Neutrophil (primary cell): ENCODE measurements around the gene DMD.
"Not testable (repeated sequence)": the region's sequence is repeated elsewhere in the genome, so short reads cannot be mapped to it uniquely, and the experiment has no call there.

ENCODE experiments used
- H3K27ac ChIP-seq: fragments of 200-600 bp; sonication (generic); 2 replicates; pipeline ENCODE4 v1.5.1; 2016; ENCODE audit warnings: mild to moderate bottlenecking, moderate library complexity
- H3K27me3 ChIP-seq: fragments of 200-600 bp; sonication (generic); 2 replicates; pipeline ENCODE4 v1.6.0; 2016; ENCODE audit warnings: mild to moderate bottlenecking
- H3K36me3 ChIP-seq: fragments of 200-600 bp; sonication (generic); 2 replicates; pipeline ENCODE4 v1.5.1; 2017
- H3K4me1 ChIP-seq, 2 experiments: fragments of 200-600 bp in 1 of 2; sonication (generic) in 1 of 2; 1 replicate in 1 of 2; 2 replicates in 1 of 2; pipeline versions ENCODE4 v1.5.1 to v1.6.1; 2013 to 2016; ENCODE audit warnings: low read depth in 1 of 2, low read length in 1 of 2, mild to moderate bottlenecking in 1 of 2, moderate library complexity in 1 of 2; ENCODE audit not compliant: control insufficient read depth in 1 of 2, insufficient read depth in 1 of 2
- H3K4me3 ChIP-seq, 2 experiments: fragments of 200-600 bp in 1 of 2; sonication (generic) in 1 of 2; 1 replicate in 1 of 2; 2 replicates in 1 of 2; pipeline ENCODE4 v1.5.1; 2013 to 2016; ENCODE audit warnings: low read depth in 1 of 2, low read length in 1 of 2, mild to moderate bottlenecking in 1 of 2, moderate library complexity in 1 of 2
- H3K9me3 ChIP-seq: fragments of 200-600 bp; sonication (generic); 2 replicates; pipeline ENCODE4 v1.5.1; 2016
- CTCF ChIP-seq: fragments of 200-600 bp; sonication (generic); IDR thresholded peaks from 2 replicates; pipeline ENCODE4 v1.5.1; 2016; ENCODE audit warnings: antibody characterized with exemption

The DMD gene

GRCh38 chrX:31420302-31420701, 1791.0 kb downstream of the DMD start:
- TF ChIP-seq CTCF: no peak
- no peaks in the 10 kb centered on the region for H3K27me3 ChIP-seq
- H3K36me3 ChIP-seq: no peaks in the 10 kb centered on the region
- no peak overlapping the region for H3K27ac ChIP-seq
- H3K4me3 ChIP-seq: no peak overlapping the region
- H3K9me3 ChIP-seq: no peaks in the 10 kb centered on the region
- no peaks in the 10 kb centered on the region for H3K4me1 ChIP-seq

GRCh38 chrX:31397119-31397518, 1814.2 kb downstream of the DMD start:
- TF ChIP-seq CTCF: no peak
- no peak overlapping the region for H3K4me3 ChIP-seq
- no peaks in the 10 kb centered on the region for H3K27me3 ChIP-seq
- no peaks in the 10 kb centered on the region for H3K36me3 ChIP-seq
- H3K9me3 ChIP-seq: no peaks in the 10 kb centered on the region
- H3K4me1 ChIP-seq: no peaks in the 10 kb centered on the region
- H3K27ac ChIP-seq: no peak overlapping the region

GRCh38 chrX:31392513-31392912, 1818.8 kb downstream of the DMD start:
- TF ChIP-seq CTCF: no peak
- no peaks in the 10 kb centered on the region for H3K9me3 ChIP-seq
- no peaks in the 10 kb centered on the region for H3K36me3 ChIP-seq
- no peaks in the 10 kb centered on the region for H3K4me1 ChIP-seq
- no peaks in the 10 kb centered on the region for H3K27me3 ChIP-seq
- no peak overlapping the region for H3K27ac ChIP-seq
- no peak overlapping the region for H3K4me3 ChIP-seq

GRCh38 chrX:31388946-31389345, 1822.4 kb downstream of the DMD start:
- H3K27ac ChIP-seq: no peak overlapping the region
- no peaks in the 10 kb centered on the region for H3K27me3 ChIP-seq
- H3K4me1 ChIP-seq: no peaks in the 10 kb centered on the region
- H3K9me3 ChIP-seq: no peaks in the 10 kb centered on the region
- no peaks in the 10 kb centered on the region for H3K36me3 ChIP-seq
- H3K4me3 ChIP-seq: no peak overlapping the region
- TF ChIP-seq CTCF: no peak

- no peak overlapping the region for H3K27ac ChIP-seq
- no peaks in the 10 kb centered on the region for H3K36me3 ChIP-seq
- no peak overlapping the region for H3K4me3 ChIP-seq
- no peaks in the 10 kb centered on the region for H3K4me1 ChIP-seq
- no peaks in the 10 kb centered on the region for H3K27me3 ChIP-seq
- no peak for TF ChIP-seq CTCF
- H3K9me3 ChIP-seq: no peaks in the 10 kb centered on the region
These were observed 1826.9 kb downstream of the DMD start for GRCh38 chrX:31384471-31384870.

- Histone ChIP-seq H3K4me3 (no peak overlapping the region), H3K27me3 (no peaks in the 10 kb centered on the region), H3K9me3 (no peaks in the 10 kb centered on the region), H3K4me1 (no peaks in the 10 kb centered on the region), H3K36me3 (no peaks in the 10 kb centered on the region), H3K27ac (no peak overlapping the region)
- no peak for TF ChIP-seq CTCF
These were observed 1827.4 kb downstream of the DMD start for GRCh38 chrX:31383991-31384390.

GRCh38 chrX:31378973-31379372, 1832.4 kb downstream of the DMD start:
- not testable (repeated sequence) for H3K4me3 ChIP-seq, H3K9me3 ChIP-seq, H3K4me1 ChIP-seq, H3K36me3 ChIP-seq, H3K27ac ChIP-seq, H3K27me3 ChIP-seq

- H3K36me3 ChIP-seq, H3K9me3 ChIP-seq, H3K4me1 ChIP-seq, H3K27me3 ChIP-seq, H3K4me3 ChIP-seq, H3K27ac ChIP-seq: not testable (repeated sequence)
These were observed 1833.5 kb downstream of the DMD start for GRCh38 chrX:31377821-31378220.
